Islet precursor cell (in vitro differentiated cells): ENCODE results near the gene SHISA9.
"Not testable (repeated sequence)": the region's sequence is repeated elsewhere in the genome, so short reads cannot be mapped to it uniquely, and the experiment has no call there.

ENCODE experiments used
- DNase-seq: peaks from one replicate; pipeline ENCODE4 v3.0.0-alpha.2; 2018

The SHISA9 gene

GRCh38 chr16:12900599-12901203, 697 bp upstream of the SHISA9 start:
- DNase-seq: peak; percentile 53

GRCh38 chr16:12901204-12901596, 198 bp upstream of the SHISA9 start:
- DNase-seq: peak; percentile 91

- DNase-seq: peak; percentile 73
Observed at GRCh38 chr16:12902511-12903372, 1.3 kb downstream of the SHISA9 start.

GRCh38 chr16:12903407-12904328, 2.3 kb downstream of the SHISA9 start:
- peak; percentile 60 for DNase-seq

- DNase-seq: peak; percentile 52
Observed at GRCh38 chr16:12904329-12904671, 2.9 kb downstream of the SHISA9 start.

GRCh38 chr16:12906271-12906670, 4.9 kb downstream of the SHISA9 start:
- DNase-seq: peak; percentile 65

- DNase-seq: no peak
Observed at GRCh38 chr16:12906765-12907516, 5.5 kb downstream of the SHISA9 start.

GRCh38 chr16:12907670-12908233, 6.4 kb downstream of the SHISA9 start:
- DNase-seq: no peak

- no peak for DNase-seq
Observed at GRCh38 chr16:12917246-12917645, 15.8 kb downstream of the SHISA9 start.

- DNase-seq: no peak
Observed at GRCh38 chr16:12917653-12918052, 16.3 kb downstream of the SHISA9 start.

- DNase-seq: no peak
Observed at GRCh38 chr16:12920739-12921138, 19.3 kb downstream of the SHISA9 start.

- DNase-seq: not testable (repeated sequence)
Observed at GRCh38 chr16:12923640-12924039, 22.2 kb downstream of the SHISA9 start.

GRCh38 chr16:12925026-12925800, 23.8 kb downstream of the SHISA9 start:
- no peak for DNase-seq

GRCh38 chr16:12927591-12927990, 26.2 kb downstream of the SHISA9 start:
- no peak for DNase-seq

GRCh38 chr16:12930881-12931280, 29.5 kb downstream of the SHISA9 start:
- no peak for DNase-seq

GRCh38 chr16:12936391-12936790, 35.0 kb downstream of the SHISA9 start:
- no peak for DNase-seq

GRCh38 chr16:12941896-12942295, 40.5 kb downstream of the SHISA9 start:
- DNase-seq: no peak

- no peak for DNase-seq
Observed at GRCh38 chr16:12942861-12943260, 41.5 kb downstream of the SHISA9 start.

GRCh38 chr16:12944300-12944699, 42.9 kb downstream of the SHISA9 start:
- no peak for DNase-seq

GRCh38 chr16:12951392-12951791, 50.0 kb downstream of the SHISA9 start:
- no peak for DNase-seq

GRCh38 chr16:12951976-12952375, 50.6 kb downstream of the SHISA9 start:
- DNase-seq: no peak
